Amniotic epithelial cell (primary cell): ENCODE measurements around the gene CRLF2.
"Not testable (repeated sequence)": the region's sequence is repeated elsewhere in the genome, so short reads cannot be mapped to it uniquely, and the experiment has no call there.

Experiments used
- DNase-seq: peaks from one replicate; pipeline ENCODE4 v3.0.0-alpha.2; 2010; ENCODE audit warnings: low read depth

The CRLF2 gene

GRCh38 chrX:1215123-1215823 is 2.8 kb upstream of the CRLF2 start:
- DNase-seq, result no peak

GRCh38 chrX:1213971-1214370 is 1.5 kb upstream of the CRLF2 start:
- DNase-seq, result no peak

- no peak for DNase-seq
These were observed 1.6 kb downstream of the CRLF2 start for GRCh38 chrX:1210844-1211243.

- DNase-seq, result no peak
These were observed 4.9 kb downstream of the CRLF2 start for GRCh38 chrX:1207496-1208025.

- peak; percentile 65 for DNase-seq
These were observed 6.5 kb downstream of the CRLF2 start for GRCh38 chrX:1205681-1206611.

- no peak for DNase-seq
These were observed 10.2 kb downstream of the CRLF2 start for GRCh38 chrX:1202251-1202650.

- DNase-seq, result no peak
These were observed 16.0 kb downstream of the CRLF2 start for GRCh38 chrX:1196436-1196835.

GRCh38 chrX:1192196-1192595 is 20.3 kb downstream of the CRLF2 start:
- not testable (repeated sequence) for DNase-seq

GRCh38 chrX:1190596-1191145 is 21.8 kb downstream of the CRLF2 start:
- no peak for DNase-seq

- no peak for DNase-seq
These were observed 26.9 kb downstream of the CRLF2 start for GRCh38 chrX:1185561-1185960.

- DNase-seq, result no peak
These were observed 30.2 kb downstream of the CRLF2 start for GRCh38 chrX:1182211-1182610.

GRCh38 chrX:1181661-1182060 is 30.8 kb downstream of the CRLF2 start:
- not testable (repeated sequence) for DNase-seq

GRCh38 chrX:1181170-1181569 is 31.3 kb downstream of the CRLF2 start:
- no peak for DNase-seq

- peak; percentile 16 for DNase-seq
These were observed 33.8 kb downstream of the CRLF2 start for GRCh38 chrX:1178580-1179057.

- DNase-seq, result not testable (repeated sequence)
These were observed 35.7 kb downstream of the CRLF2 start for GRCh38 chrX:1176531-1177320.

GRCh38 chrX:1174609-1175545 is 37.6 kb downstream of the CRLF2 start:
- not testable (repeated sequence) for DNase-seq

GRCh38 chrX:1173435-1173834 is 39.0 kb downstream of the CRLF2 start:
- DNase-seq, result not testable (repeated sequence)

- no peak for DNase-seq
These were observed 40.0 kb downstream of the CRLF2 start for GRCh38 chrX:1172496-1172895.

GRCh38 chrX:1171915-1172314 is 40.5 kb downstream of the CRLF2 start:
- not testable (repeated sequence) for DNase-seq

GRCh38 chrX:1170243-1170642 is 42.2 kb downstream of the CRLF2 start:
- DNase-seq, result no peak
